ACC112 (cell line): ENCODE results near the gene ACSM6.

Source experiments
- H2AFZ ChIP-seq: fragments of 200-600 bp; sonication (generic); one replicate; pipeline ENCODE4 v1.6.0; 2017; ENCODE audit warnings: antibody characterized with exemption, low read length; ENCODE audit not compliant: unreplicated experiment
- H3K27ac ChIP-seq: fragments of 200-600 bp; sonication (generic); 2 replicates; pipeline ENCODE4 v1.5.1; 2014; ENCODE audit warnings: low read depth, mild to moderate bottlenecking, antibody characterized with exemption, low read length, moderate library complexity
- H3K27me3 ChIP-seq: fragments of 200-600 bp; sonication (generic); 2 replicates; pipeline ENCODE4 v1.6.1; 2014; ENCODE audit warnings: mild to moderate bottlenecking, antibody characterized with exemption, low read length, moderate library complexity, mixed read lengths; ENCODE audit not compliant: insufficient read depth
- H3K36me3 ChIP-seq: fragments of 200-600 bp; sonication (generic); 2 replicates; pipeline ENCODE4 v1.6.1; 2016; ENCODE audit warnings: mild to moderate bottlenecking, antibody characterized with exemption, low read length, moderate library complexity, mixed read lengths; ENCODE audit not compliant: insufficient read depth
- H3K4me1 ChIP-seq: fragments of 200-600 bp; sonication (generic); one replicate; pipeline ENCODE4 v1.6.1; 2016; ENCODE audit warnings: low read length, mixed read lengths; ENCODE audit not compliant: insufficient read depth, unreplicated experiment, control insufficient read depth
- H3K4me3 ChIP-seq: fragments of 200-600 bp; sonication (generic); 2 replicates; pipeline ENCODE4 v1.5.1; 2014; ENCODE audit warnings: mild to moderate bottlenecking, low read depth, low read length
- H3K79me2 ChIP-seq: fragments of 200-600 bp; sonication (generic); one replicate; pipeline ENCODE4 v1.6.0; 2016; ENCODE audit warnings: low read length; ENCODE audit not compliant: control insufficient read depth, unreplicated experiment, insufficient read depth

Gene ACSM6

GRCh38 chr10:95256268-95256667 lies 62.2 kb downstream of the ACSM6 start:
- peaks cover 20% of the 10 kb centered on the region for H3K4me1 ChIP-seq
- no peaks in the 10 kb centered on the region for H3K27me3 ChIP-seq
- peaks cover 12% of the 10 kb centered on the region for H3K79me2 ChIP-seq
- no peak overlapping the region for H3K27ac ChIP-seq
- no peak overlapping the region for H2AFZ ChIP-seq
- peaks cover 30% of the 10 kb centered on the region for H3K36me3 ChIP-seq
- H3K4me3 ChIP-seq = no peak overlapping the region

DNA sequence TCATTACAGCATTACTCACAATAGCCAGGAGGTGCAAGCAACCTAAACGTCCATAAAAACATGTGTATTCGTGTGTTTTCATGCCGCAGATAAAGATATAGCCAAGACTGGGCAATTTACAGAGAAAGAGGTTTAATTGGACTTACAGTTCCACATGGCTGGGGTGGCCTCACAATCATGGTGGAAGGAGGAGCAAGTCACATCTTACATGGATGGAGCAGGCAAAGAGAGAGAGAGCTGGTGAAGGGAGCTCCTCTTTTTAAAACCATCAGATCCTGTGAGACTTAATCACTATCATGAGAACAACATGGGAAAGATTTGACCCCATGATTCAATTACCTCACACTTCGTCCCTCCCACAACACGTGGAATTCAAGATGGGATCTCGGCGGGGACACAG lies 63.8 kb downstream of the ACSM6 start:
- H3K4me1 ChIP-seq = peaks cover 24% of the 10 kb centered on the region
- peaks cover 10% of the 10 kb centered on the region for H3K79me2 ChIP-seq
- H3K27ac ChIP-seq = no peak overlapping the region
- no peaks in the 10 kb centered on the region for H3K27me3 ChIP-seq
- H3K36me3 ChIP-seq = peaks cover 30% of the 10 kb centered on the region
- H3K4me3 ChIP-seq = no peak overlapping the region
- H2AFZ ChIP-seq = no peak overlapping the region

- peaks cover 20% of the 10 kb centered on the region for H3K4me1 ChIP-seq
- H3K4me3 ChIP-seq = peak overlapping the region; percentile 61
- no peaks in the 10 kb centered on the region for H3K27me3 ChIP-seq
- H3K27ac ChIP-seq = peak overlapping the region; percentile 99
- H3K36me3 ChIP-seq = peaks cover 30% of the 10 kb centered on the region
- no peak overlapping the region for H2AFZ ChIP-seq
- peaks cover 4% of the 10 kb centered on the region for H3K79me2 ChIP-seq
These were observed 66.4 kb downstream of the ACSM6 start for GRCh38 chr10:95260397-95260881.

GRCh38 chr10:95260909-95261552 lies 67.0 kb downstream of the ACSM6 start:
- peak overlapping the region; percentile 61 for H3K4me3 ChIP-seq
- H3K27ac ChIP-seq = peak overlapping the region; percentile 99

GRCh38 chr10:95261926-95262325 lies 67.9 kb downstream of the ACSM6 start:
- H3K27ac ChIP-seq = peak overlapping the region; percentile 99
- no peaks in the 10 kb centered on the region for H3K27me3 ChIP-seq
- H3K36me3 ChIP-seq = peaks cover 24% of the 10 kb centered on the region
- H2AFZ ChIP-seq = no peak overlapping the region
- H3K79me2 ChIP-seq = peaks cover 4% of the 10 kb centered on the region
- H3K4me1 ChIP-seq = peaks cover 26% of the 10 kb centered on the region
- no peak overlapping the region for H3K4me3 ChIP-seq

More at GRCh38 chr10:95260909-95261552, 67.0 kb downstream of the ACSM6 start:
- Histone ChIP-seq H3K27me3 (no peaks in the 10 kb centered on the region), H3K36me3 (peaks cover 30% of the 10 kb centered on the region), H2AFZ (no peak overlapping the region), H3K79me2 (peaks cover 4% of the 10 kb centered on the region), H3K4me1 (peaks cover 20% of the 10 kb centered on the region)

GRCh38 chr10:95262763-95263518 lies 68.9 kb downstream of the ACSM6 start:
- H3K27me3 ChIP-seq = no peaks in the 10 kb centered on the region
- peaks cover 17% of the 10 kb centered on the region for H3K36me3 ChIP-seq
- no peak overlapping the region for H3K27ac ChIP-seq
- H3K4me3 ChIP-seq = no peak overlapping the region
- H2AFZ ChIP-seq = no peak overlapping the region
- peaks cover 30% of the 10 kb centered on the region for H3K4me1 ChIP-seq
- peaks cover 4% of the 10 kb centered on the region for H3K79me2 ChIP-seq

- Histone ChIP-seq H3K4me3 (no peak overlapping the region), H3K27me3 (no peaks in the 10 kb centered on the region), H3K79me2 (peaks cover 4% of the 10 kb centered on the region), H3K27ac (no peak overlapping the region), H3K36me3 (peaks cover 12% of the 10 kb centered on the region), H3K4me1 (peaks cover 38% of the 10 kb centered on the region), H2AFZ (no peak overlapping the region)
These were observed 69.8 kb downstream of the ACSM6 start for GRCh38 chr10:95263864-95264226.

DNA sequence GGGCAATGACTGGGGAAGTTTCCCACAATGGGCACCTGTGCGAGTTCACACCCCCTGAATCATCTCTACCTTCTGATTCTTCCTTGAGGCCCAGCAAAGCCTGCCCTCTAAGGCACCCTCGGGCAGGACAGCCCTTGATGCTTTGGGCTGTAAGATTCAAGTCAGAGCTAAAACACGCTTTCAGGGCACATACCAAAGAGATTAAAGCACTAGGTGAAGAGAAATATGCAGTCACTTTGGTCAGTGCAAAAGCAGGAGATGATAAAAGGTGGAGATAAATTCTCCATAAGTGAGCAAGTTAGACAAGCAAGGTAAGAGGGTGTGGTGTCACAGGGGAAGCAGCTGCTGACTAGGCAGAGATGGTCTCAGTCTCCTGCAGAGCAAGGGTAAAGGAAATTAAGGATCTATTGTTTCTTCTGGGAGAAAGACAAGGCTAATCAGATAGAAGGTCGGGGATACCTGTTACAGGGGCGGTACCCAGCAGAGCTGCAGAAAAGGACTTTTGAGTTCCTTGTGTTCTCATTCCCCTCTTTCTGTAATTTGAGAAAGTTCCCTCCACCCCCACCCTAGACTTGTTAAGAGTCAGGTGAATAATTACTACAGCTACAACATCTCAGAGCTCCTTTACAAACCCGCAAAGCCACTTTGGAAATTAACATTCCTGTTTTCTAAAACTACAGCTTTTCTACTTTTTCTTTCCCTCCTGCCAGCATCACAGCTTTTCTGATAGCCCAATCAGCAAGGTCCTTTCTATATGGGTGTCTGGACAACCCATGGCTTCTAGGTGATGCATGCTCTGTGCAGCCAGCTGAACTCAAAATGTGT lies 70.4 kb downstream of the ACSM6 start:
- Histone ChIP-seq H3K79me2 (peaks cover 4% of the 10 kb centered on the region), H3K27me3 (no peaks in the 10 kb centered on the region), H3K4me3 (no peak overlapping the region), H3K27ac (no peak overlapping the region), H3K36me3 (peaks cover 10% of the 10 kb centered on the region), H3K4me1 (peaks cover 42% of the 10 kb centered on the region), H2AFZ (no peak overlapping the region)

DNA sequence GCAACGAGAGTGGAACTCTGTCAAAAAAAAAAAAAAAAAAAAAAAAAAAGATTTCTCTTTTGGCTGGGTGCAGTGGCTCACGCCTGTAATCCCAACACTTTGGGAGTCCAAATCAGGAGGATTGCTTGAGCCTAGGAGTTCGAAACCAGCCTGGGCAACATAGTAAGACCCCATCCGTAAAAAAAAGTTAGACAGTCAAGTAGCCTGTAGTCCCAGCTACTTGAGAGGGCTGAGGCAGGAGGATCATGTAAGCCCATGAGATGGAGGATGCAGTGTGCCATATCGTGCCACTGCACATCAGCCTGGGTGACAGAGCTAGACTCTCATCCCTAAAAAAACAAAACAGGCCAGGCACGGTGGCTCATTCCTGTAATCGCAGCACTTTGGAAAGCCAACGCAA lies 71.5 kb downstream of the ACSM6 start:
- peaks cover 33% of the 10 kb centered on the region for H3K4me1 ChIP-seq

DNA sequence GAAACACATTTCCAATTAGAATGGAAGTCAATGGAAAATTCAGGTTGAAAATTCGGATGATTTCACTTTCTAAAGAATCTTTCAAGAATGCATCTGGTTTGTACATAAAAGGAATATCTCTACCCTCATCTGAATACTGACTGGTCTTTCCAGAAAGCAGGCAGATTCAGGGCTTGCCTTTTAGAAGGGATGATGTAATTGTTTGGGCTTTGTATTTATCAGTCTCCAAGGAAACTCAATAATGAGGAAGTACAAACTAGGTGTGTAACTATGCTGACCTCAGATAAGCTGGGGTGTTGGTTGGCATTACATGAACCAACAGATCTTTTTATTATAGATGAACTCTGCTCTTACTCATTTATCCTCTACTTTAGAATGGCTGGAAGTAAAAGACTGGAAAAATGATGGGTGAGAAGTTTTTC lies 72.6 kb downstream of the ACSM6 start:
- H3K27ac ChIP-seq = peak overlapping the region; percentile 70
- no peak overlapping the region for H2AFZ ChIP-seq
- H3K27me3 ChIP-seq = no peaks in the 10 kb centered on the region
- H3K36me3 ChIP-seq = no peaks in the 10 kb centered on the region
- peaks cover 22% of the 10 kb centered on the region for H3K4me1 ChIP-seq
- H3K79me2 ChIP-seq = peaks cover 7% of the 10 kb centered on the region
- H3K4me3 ChIP-seq = no peak overlapping the region

More for the DNA sequence above, 71.5 kb downstream of the ACSM6 start:
- Histone ChIP-seq H3K27me3 (no peaks in the 10 kb centered on the region), H3K4me3 (no peak overlapping the region), H3K27ac (no peak overlapping the region), H3K36me3 (no peaks in the 10 kb centered on the region), H2AFZ (no peak overlapping the region), H3K79me2 (peaks cover 3% of the 10 kb centered on the region)
